ENCODE data around the gene CAMK4. TPM values are rescaled to one million over a fixed set of nuclear protein-coding genes. Genes with fewer than 3 reads are reported as not detected.

Gene CAMK4
- total RNA-seq: 10 to 100 TPM; 15.8 to 49.1 TPM
- 10 to 100 TPM; 19.3 to 30.7 TPM for polyA plus RNA-seq (ENCODE audit: insufficient read length in 2 of 2)
- long read RNA-seq, donor 1, full-length matches to known transcripts: 7 of 7 reads
- long read RNA-seq, donor 1, partial matches to known transcripts: 0 of 7 reads
- long read RNA-seq, donor 1, other reads (novel, unspliced or antisense): 0 of 7 reads
- long read RNA-seq, donor 2: 0 reads
- long read RNA-seq, donor 3, full-length matches to known transcripts: 5 of 5 reads
- long read RNA-seq, donor 3, partial matches to known transcripts: 0 of 5 reads
- long read RNA-seq, donor 3, other reads (novel, unspliced or antisense): 0 of 5 reads
- long read RNA-seq, donor 4, full-length matches to known transcripts: 2 of 2 reads
- long read RNA-seq, donor 4, partial matches to known transcripts: 0 of 2 reads
- long read RNA-seq, donor 4, other reads (novel, unspliced or antisense): 0 of 2 reads

GRCh38 chr5:111223787-111224560 lies at the start of gene CAMK4:
CAMK4 (plus strand) TSS chr5:111224384; CDS start chr5:111224484, 100 bp downstream.
- WGBS (ENCODE audit: insufficient coverage): 0% methylated on average over 86 of the region's 89 CpGs
- Histone ChIP-seq H3K4me1 (ENCODE audit: control insufficient read depth, insufficient read depth, low read length) (peaks cover 11% of the 10 kb centered on the region), H3K9me3 (ENCODE audit: control insufficient read depth, insufficient read depth, low read length) (no peaks in the 10 kb centered on the region), H3K4me3 (ENCODE audit: low read depth, low read length) (peak within 1 kb of the TSS; percentile 80), H3K27ac (ENCODE audit: low read depth, low read length) (peak within 1 kb of the TSS; percentile 61), H3K27me3 (ENCODE audit: control insufficient read depth, insufficient read depth, low read length) (peaks cover 2% of the 10 kb centered on the region), H3K36me3 (ENCODE audit: control insufficient read depth, insufficient read depth, low read length) (no peaks in the 10 kb centered on the region)
- DNase-seq (ENCODE audit: low read depth in 4 of 6, low spot score in 6 of 6): peak; percentile 58 to 96 (median 73)

- no CpG with 5 or more reads among the region's 3 CpGs for WGBS (ENCODE audit: insufficient coverage)
- no peaks in the 10 kb centered on the region for H3K4me1 ChIP-seq (ENCODE audit: control insufficient read depth, insufficient read depth, low read length)
- no peaks in the 10 kb centered on the region for H3K9me3 ChIP-seq (ENCODE audit: control insufficient read depth, insufficient read depth, low read length)
- DNase-seq (ENCODE audit: low read depth in 4 of 6, low spot score in 6 of 6): no peak
- no peaks in the 10 kb centered on the region for H3K27me3 ChIP-seq (ENCODE audit: control insufficient read depth, insufficient read depth, low read length)
- H3K36me3 ChIP-seq (ENCODE audit: control insufficient read depth, insufficient read depth, low read length): no peaks in the 10 kb centered on the region
- no peak overlapping the region for H3K27ac ChIP-seq (ENCODE audit: low read depth, low read length)
- H3K4me3 ChIP-seq (ENCODE audit: low read depth, low read length): no peak overlapping the region
Measured at GRCh38 chr5:111183064-111183463, 41.1 kb upstream of the CAMK4 start.

GRCh38 chr5:111187079-111187478 lies 37.1 kb upstream of the CAMK4 start:
- Histone ChIP-seq H3K4me1 (ENCODE audit: control insufficient read depth, insufficient read depth, low read length) (no peaks in the 10 kb centered on the region), H3K27me3 (ENCODE audit: control insufficient read depth, insufficient read depth, low read length) (no peaks in the 10 kb centered on the region), H3K9me3 (ENCODE audit: control insufficient read depth, insufficient read depth, low read length) (no peaks in the 10 kb centered on the region), H3K4me3 (ENCODE audit: low read depth, low read length) (no peak overlapping the region), H3K27ac (ENCODE audit: low read depth, low read length) (no peak overlapping the region), H3K36me3 (ENCODE audit: control insufficient read depth, insufficient read depth, low read length) (no peaks in the 10 kb centered on the region)
- DNase-seq (ENCODE audit: low read depth in 4 of 6, low spot score in 6 of 6): no peak
- WGBS (ENCODE audit: insufficient coverage): no CpG with 5 or more reads among the region's 1 CpG

- no peaks in the 10 kb centered on the region for H3K27me3 ChIP-seq (ENCODE audit: control insufficient read depth, insufficient read depth, low read length)
- no peak for DNase-seq (ENCODE audit: low read depth in 4 of 6, low spot score in 6 of 6)
- WGBS (ENCODE audit: insufficient coverage): no CpG with 5 or more reads among the region's 1 CpG
- H3K36me3 ChIP-seq (ENCODE audit: control insufficient read depth, insufficient read depth, low read length): no peaks in the 10 kb centered on the region
- no peaks in the 10 kb centered on the region for H3K4me1 ChIP-seq (ENCODE audit: control insufficient read depth, insufficient read depth, low read length)
- H3K27ac ChIP-seq (ENCODE audit: low read depth, low read length): no peak overlapping the region
- H3K4me3 ChIP-seq (ENCODE audit: low read depth, low read length): no peak overlapping the region
- H3K9me3 ChIP-seq (ENCODE audit: control insufficient read depth, insufficient read depth, low read length): no peaks in the 10 kb centered on the region
Measured at GRCh38 chr5:111194053-111194452, 30.1 kb upstream of the CAMK4 start.

- no peaks in the 10 kb centered on the region for H3K9me3 ChIP-seq (ENCODE audit: control insufficient read depth, insufficient read depth, low read length)
- no peaks in the 10 kb centered on the region for H3K4me1 ChIP-seq (ENCODE audit: control insufficient read depth, insufficient read depth, low read length)
- no peak for DNase-seq (ENCODE audit: low read depth in 4 of 6, low spot score in 6 of 6)
- no peaks in the 10 kb centered on the region for H3K36me3 ChIP-seq (ENCODE audit: control insufficient read depth, insufficient read depth, low read length)
- no peaks in the 10 kb centered on the region for H3K27me3 ChIP-seq (ENCODE audit: control insufficient read depth, insufficient read depth, low read length)
- H3K27ac ChIP-seq (ENCODE audit: low read depth, low read length): no peak overlapping the region
- H3K4me3 ChIP-seq (ENCODE audit: low read depth, low read length): no peak overlapping the region
- no CpG with 5 or more reads among the region's 2 CpGs for WGBS (ENCODE audit: insufficient coverage)
Measured at GRCh38 chr5:111194925-111195324, 29.3 kb upstream of the CAMK4 start.

- H3K36me3 ChIP-seq (ENCODE audit: control insufficient read depth, insufficient read depth, low read length): no peaks in the 10 kb centered on the region
- H3K9me3 ChIP-seq (ENCODE audit: control insufficient read depth, insufficient read depth, low read length): no peaks in the 10 kb centered on the region
- H3K27me3 ChIP-seq (ENCODE audit: control insufficient read depth, insufficient read depth, low read length): no peaks in the 10 kb centered on the region
- H3K4me1 ChIP-seq (ENCODE audit: control insufficient read depth, insufficient read depth, low read length): no peaks in the 10 kb centered on the region
- H3K4me3 ChIP-seq (ENCODE audit: low read depth, low read length): no peak overlapping the region
- 0% methylated on average over 1 of the region's 1 CpG for WGBS (ENCODE audit: insufficient coverage)
- DNase-seq (ENCODE audit: low read depth in 4 of 6, low spot score in 6 of 6): peak; percentile 13 to 82 (median 44)
- no peak overlapping the region for H3K27ac ChIP-seq (ENCODE audit: low read depth, low read length)
Measured at GRCh38 chr5:111197523-111197922, 26.7 kb upstream of the CAMK4 start.

- H3K27ac ChIP-seq (ENCODE audit: low read depth, low read length): no peak overlapping the region
- peak in 1 of 6 donors; percentile 25 for DNase-seq (ENCODE audit: low read depth in 4 of 6, low spot score in 6 of 6)
- H3K4me3 ChIP-seq (ENCODE audit: low read depth, low read length): no peak overlapping the region
- no peaks in the 10 kb centered on the region for H3K27me3 ChIP-seq (ENCODE audit: control insufficient read depth, insufficient read depth, low read length)
- no peaks in the 10 kb centered on the region for H3K9me3 ChIP-seq (ENCODE audit: control insufficient read depth, insufficient read depth, low read length)
- H3K36me3 ChIP-seq (ENCODE audit: control insufficient read depth, insufficient read depth, low read length): no peaks in the 10 kb centered on the region
- WGBS (ENCODE audit: insufficient coverage): 40% methylated on average over 1 of the region's 4 CpGs
- no peaks in the 10 kb centered on the region for H3K4me1 ChIP-seq (ENCODE audit: control insufficient read depth, insufficient read depth, low read length)
Measured at GRCh38 chr5:111198281-111198966, 25.8 kb upstream of the CAMK4 start.

- Histone ChIP-seq H3K4me1 (ENCODE audit: control insufficient read depth, insufficient read depth, low read length) (no peaks in the 10 kb centered on the region), H3K27me3 (ENCODE audit: control insufficient read depth, insufficient read depth, low read length) (no peaks in the 10 kb centered on the region), H3K36me3 (ENCODE audit: control insufficient read depth, insufficient read depth, low read length) (no peaks in the 10 kb centered on the region), H3K4me3 (ENCODE audit: low read depth, low read length) (no peak overlapping the region), H3K9me3 (ENCODE audit: control insufficient read depth, insufficient read depth, low read length) (no peaks in the 10 kb centered on the region), H3K27ac (ENCODE audit: low read depth, low read length) (no peak overlapping the region)
- WGBS (ENCODE audit: insufficient coverage): no CpG with 5 or more reads among the region's 1 CpG
- DNase-seq (ENCODE audit: low read depth in 4 of 6, low spot score in 6 of 6): no peak
Measured at GRCh38 chr5:111200828-111201227, 23.4 kb upstream of the CAMK4 start.

GRCh38 chr5:111201705-111202104 lies 22.5 kb upstream of the CAMK4 start:
- Histone ChIP-seq H3K9me3 (ENCODE audit: control insufficient read depth, insufficient read depth, low read length) (no peaks in the 10 kb centered on the region), H3K27ac (ENCODE audit: low read depth, low read length) (no peak overlapping the region), H3K4me3 (ENCODE audit: low read depth, low read length) (no peak overlapping the region), H3K27me3 (ENCODE audit: control insufficient read depth, insufficient read depth, low read length) (no peaks in the 10 kb centered on the region), H3K36me3 (ENCODE audit: control insufficient read depth, insufficient read depth, low read length) (no peaks in the 10 kb centered on the region), H3K4me1 (ENCODE audit: control insufficient read depth, insufficient read depth, low read length) (no peaks in the 10 kb centered on the region)
- DNase-seq (ENCODE audit: low read depth in 4 of 6, low spot score in 6 of 6): no peak
- no CpG with 5 or more reads among the region's 3 CpGs for WGBS (ENCODE audit: insufficient coverage)

Measured in spinal cord (tissue), 10 donors.